Panc1 (cell line): Measurements from ENCODE around the gene PLB1.

Experiments used
- CTCF ChIP-seq: fragments of 450-650 bp; IDR thresholded peaks from 2 replicates; pipeline ENCODE4 v1.5.1; 2017; ENCODE audit warnings: mild to moderate bottlenecking
- POLR2AphosphoS5 ChIP-seq: IDR thresholded peaks from 2 replicates; pipeline ENCODE4 v1.6.1; 2012; ENCODE audit warnings: mild to moderate bottlenecking, low read depth, low read length, moderate library complexity
- REST ChIP-seq, 2 experiments: IDR thresholded peaks; 2 replicates each; pipeline ENCODE4 v1.6.1; 2011 to 2012; ENCODE audit warnings: low read depth in 2 of 2, control low read depth in 1 of 2, low read length in 1 of 2, mild to moderate bottlenecking in 1 of 2, moderate library complexity in 1 of 2; ENCODE audit not compliant: insufficient read depth in 1 of 2
- SIN3A ChIP-seq: IDR thresholded peaks from 2 replicates; pipeline ENCODE4 v1.6.1; 2012; ENCODE audit warnings: low read depth, mild to moderate bottlenecking, low read length, moderate library complexity, borderline replicate concordance; ENCODE audit not compliant: insufficient read depth
- TCF7L2 ChIP-seq: IDR thresholded peaks from 2 replicates; pipeline ENCODE4 v1.6.1; 2011; ENCODE audit warnings: mild to moderate bottlenecking, low read depth, low read length, inconsistent platforms

- TF ChIP-seq CTCF (no peak), REST (IDR thresholded peaks at IDR 0.05; ENCODE audit: insufficient read depth in 1 of 2, low read depth in 2 of 2, low read length in 1 of 2) (no peak), POLR2AphosphoS5 (no peak), SIN3A (no peak), TCF7L2 (no peak)
These were observed 28.0 kb downstream of the PLB1 start for GRCh38 chr2:28523902-28524301.
